Frontal cortex (tissue), 1 donor: ENCODE results near the gene EEF1AKMT1. TPM values are rescaled to one million over a fixed set of nuclear protein-coding genes. Genes with fewer than 3 reads are reported as not detected.

Experiments used
- total RNA-seq: library from RNA; depleted of rRNA; stranded (reverse); fragments of >200 nt; gene quantifications from one replicate; pipeline ENCODE4 v1.2.3, GENCODE V29; 2014

The EEF1AKMT1 gene
- total RNA-seq, 1 donor from 2014 or later = 11.0 TPM

Other genes starting within 250 kb of the EEF1AKMT1 start
- gene CRYL1, start 248.1 kb downstream of the EEF1AKMT1 start, total RNA-seq = 14.3 TPM
- gene IFT88, start 206.8 kb downstream of the EEF1AKMT1 start, total RNA-seq = 23.6 TPM
- gene IL17D, start 70.3 kb downstream of the EEF1AKMT1 start, total RNA-seq = 12.6 TPM
- gene XPO4, start 128.8 kb upstream of the EEF1AKMT1 start, total RNA-seq = 24.5 TPM